DND-41 (cell line): Measurements from ENCODE around the gene MUCL3.
A peak's percentile ranks its signal among the peaks of the same experiment; 100 is the strongest.
"Not testable (repeated sequence)": the region's sequence is repeated elsewhere in the genome, so short reads cannot be mapped to it uniquely, and the experiment has no call there.

Experiments
- ATAC-seq: fragments of 200-7000 bp; cut with Tn5 transposase; 3 replicates; pipeline ENCODE4 v1.9.1; 2021; ENCODE audit warnings: low read depth; ENCODE audit not compliant: insufficient read depth
- DNase-seq: peaks from one replicate; pipeline ENCODE4 v3.0.0-alpha.2; 2020
- H2AFZ ChIP-seq: 2 replicates; pipeline ENCODE4 v1.6.0; 2012; ENCODE audit warnings: low read depth, low read length
- H3K27ac ChIP-seq: 2 replicates; pipeline ENCODE4 v1.5.1; 2012; ENCODE audit warnings: low read length, inconsistent platforms
- H3K27me3 ChIP-seq: fragments of 200-600 bp; sonication (generic); 2 replicates; pipeline ENCODE4 v1.6.0; 2012; ENCODE audit warnings: low read length, mild to moderate bottlenecking, inconsistent platforms; ENCODE audit not compliant: insufficient read depth, poor library complexity
- H3K36me3 ChIP-seq: 2 replicates; pipeline ENCODE4 v1.5.1; 2012; ENCODE audit warnings: low read length, inconsistent platforms; ENCODE audit not compliant: insufficient read depth
- H3K4me1 ChIP-seq: 2 replicates; pipeline ENCODE4 v1.5.1; 2012; ENCODE audit warnings: mild to moderate bottlenecking, low read length; ENCODE audit not compliant: insufficient read depth
- H3K4me2 ChIP-seq: 2 replicates; pipeline ENCODE4 v1.6.0; 2012; ENCODE audit warnings: mild to moderate bottlenecking, moderate library complexity, low read length, inconsistent platforms; ENCODE audit not compliant: insufficient read depth
- H3K4me3 ChIP-seq, 2 experiments: fragments of 200-600 bp in 1 of 2; shearing (Covaris generic) in 1 of 2; 2 replicates each; pipeline ENCODE4 v1.5.1; 2012 to 2016; ENCODE audit warnings: inconsistent platforms in 2 of 2, low read length in 2 of 2, mild to moderate bottlenecking in 2 of 2, low read depth in 1 of 2, moderate library complexity in 1 of 2
- H3K79me2 ChIP-seq: 2 replicates; pipeline ENCODE4 v1.6.0; 2012; ENCODE audit warnings: low read length, inconsistent platforms; ENCODE audit not compliant: insufficient read depth
- H3K9ac ChIP-seq: 2 replicates; pipeline ENCODE4 v1.6.0; 2012; ENCODE audit warnings: low read depth, mild to moderate bottlenecking, inconsistent platforms, low read length, moderate library complexity
- H3K9me3 ChIP-seq: 2 replicates; pipeline ENCODE4 v1.5.1; 2012; ENCODE audit warnings: low read length, moderate library complexity, mild to moderate bottlenecking, inconsistent platforms; ENCODE audit not compliant: insufficient read depth, severe bottlenecking
- H4K20me1 ChIP-seq: 2 replicates; pipeline ENCODE4 v1.6.0; 2012; ENCODE audit warnings: low read length; ENCODE audit not compliant: insufficient read depth
- EZH2 ChIP-seq: IDR thresholded peaks from 3 replicates; pipeline ENCODE4 v1.6.1; 2012; ENCODE audit warnings: borderline replicate concordance, low read depth, mild to moderate bottlenecking, moderate library complexity, low read length, inconsistent platforms; ENCODE audit not compliant: severe bottlenecking
- TF ChIP-seq, protein P1 (sequence below): IDR thresholded peaks from 2 replicates; pipeline ENCODE4 v1.5.1; 2012; ENCODE audit warnings: borderline replicate concordance, low read length, moderate library complexity, mild to moderate bottlenecking; ENCODE audit not compliant: poor library complexity, severe bottlenecking; ENCODE audit errors: extremely low read depth

Gene MUCL3

GRCh38 chr6:30926644-30927043, 14.1 kb upstream of the MUCL3 start:
- ATAC-seq (peak; percentile 20; the same call in 1 of the 3 replicates), DNase-seq (no peak)
- Histone ChIP-seq H3K27me3 (no peaks in the 10 kb centered on the region), H3K27ac (no peak overlapping the region), H4K20me1 (no peaks in the 10 kb centered on the region), H2AFZ (no peak overlapping the region), H3K9ac (no peak overlapping the region), H3K4me3 (no peak overlapping the region), H3K4me2 (no peak overlapping the region), H3K4me1 (no peaks in the 10 kb centered on the region), H3K36me3 (peaks cover 53% of the 10 kb centered on the region), H3K9me3 (no peaks in the 10 kb centered on the region), H3K79me2 (no peaks in the 10 kb centered on the region)
- TF ChIP-seq, protein P1, sequence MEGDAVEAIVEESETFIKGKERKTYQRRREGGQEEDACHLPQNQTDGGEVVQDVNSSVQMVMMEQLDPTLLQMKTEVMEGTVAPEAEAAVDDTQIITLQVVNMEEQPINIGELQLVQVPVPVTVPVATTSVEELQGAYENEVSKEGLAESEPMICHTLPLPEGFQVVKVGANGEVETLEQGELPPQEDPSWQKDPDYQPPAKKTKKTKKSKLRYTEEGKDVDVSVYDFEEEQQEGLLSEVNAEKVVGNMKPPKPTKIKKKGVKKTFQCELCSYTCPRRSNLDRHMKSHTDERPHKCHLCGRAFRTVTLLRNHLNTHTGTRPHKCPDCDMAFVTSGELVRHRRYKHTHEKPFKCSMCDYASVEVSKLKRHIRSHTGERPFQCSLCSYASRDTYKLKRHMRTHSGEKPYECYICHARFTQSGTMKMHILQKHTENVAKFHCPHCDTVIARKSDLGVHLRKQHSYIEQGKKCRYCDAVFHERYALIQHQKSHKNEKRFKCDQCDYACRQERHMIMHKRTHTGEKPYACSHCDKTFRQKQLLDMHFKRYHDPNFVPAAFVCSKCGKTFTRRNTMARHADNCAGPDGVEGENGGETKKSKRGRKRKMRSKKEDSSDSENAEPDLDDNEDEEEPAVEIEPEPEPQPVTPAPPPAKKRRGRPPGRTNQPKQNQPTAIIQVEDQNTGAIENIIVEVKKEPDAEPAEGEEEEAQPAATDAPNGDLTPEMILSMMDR, result no peak
- no peak for TF ChIP-seq EZH2

DNA sequence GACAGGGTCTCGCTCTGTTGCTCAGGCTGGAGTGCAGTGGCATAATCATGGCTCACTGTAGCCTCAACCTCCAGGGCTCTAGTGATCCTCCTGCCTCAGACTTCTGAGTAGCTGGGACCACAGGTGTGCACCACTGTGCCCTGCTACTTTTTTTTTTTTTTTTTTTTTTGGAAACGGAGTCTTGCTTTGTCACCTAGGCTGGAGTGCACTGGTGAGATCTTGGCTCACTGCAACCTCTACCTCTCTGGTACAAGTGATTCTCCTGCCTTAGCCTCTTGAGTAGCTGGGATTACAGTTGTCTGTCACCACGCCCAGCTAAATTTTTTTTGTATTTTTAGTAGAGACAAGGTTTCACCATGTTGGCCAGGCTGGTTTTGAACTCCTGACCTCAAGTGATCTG, 13.7 kb upstream of the MUCL3 start:
- H3K9me3 ChIP-seq, H3K4me3 ChIP-seq, H2AFZ ChIP-seq, H3K27me3 ChIP-seq, H3K9ac ChIP-seq, H3K4me1 ChIP-seq, ATAC-seq, H3K79me2 ChIP-seq, DNase-seq, H4K20me1 ChIP-seq, H3K27ac ChIP-seq, H3K4me2 ChIP-seq: not testable (repeated sequence)
- H3K36me3 ChIP-seq, result peaks cover 48% of the 10 kb centered on the region

- Histone ChIP-seq H3K4me2 (no peak overlapping the region), H2AFZ (no peak overlapping the region), H3K36me3 (peaks cover 33% of the 10 kb centered on the region), H4K20me1 (no peaks in the 10 kb centered on the region), H3K9ac (no peak overlapping the region), H3K79me2 (no peaks in the 10 kb centered on the region), H3K27ac (no peak overlapping the region), H3K27me3 (no peaks in the 10 kb centered on the region), H3K4me1 (no peaks in the 10 kb centered on the region), H3K4me3 (no peak overlapping the region), H3K9me3 (no peaks in the 10 kb centered on the region)
- TF ChIP-seq, protein P1, result no peak
- no peak for TF ChIP-seq EZH2
- ATAC-seq (no peak), DNase-seq (no peak)
Observed at GRCh38 chr6:30928677-30929076, 12.1 kb upstream of the MUCL3 start.

GRCh38 chr6:30930506-30930905, 10.3 kb upstream of the MUCL3 start:
- H3K4me3 ChIP-seq, result no peak overlapping the region
- H3K27ac ChIP-seq, result no peak overlapping the region
- peaks cover 15% of the 10 kb centered on the region for H3K36me3 ChIP-seq
- TF ChIP-seq, protein P1, result no peak
- TF ChIP-seq EZH2, result no peak
- H3K9me3 ChIP-seq, result no peaks in the 10 kb centered on the region
- no peak for DNase-seq
- H4K20me1 ChIP-seq, result no peaks in the 10 kb centered on the region
- no peak overlapping the region for H2AFZ ChIP-seq
- H3K4me2 ChIP-seq, result no peak overlapping the region
- no peak for ATAC-seq
- no peaks in the 10 kb centered on the region for H3K79me2 ChIP-seq
- H3K9ac ChIP-seq, result no peak overlapping the region
- peaks cover 5% of the 10 kb centered on the region for H3K27me3 ChIP-seq
- H3K4me1 ChIP-seq, result no peaks in the 10 kb centered on the region
